GM18502 (cell line): Measurements from ENCODE around the gene INPP5K.
"Not testable (repeated sequence)": the region's sequence is repeated elsewhere in the genome, so short reads cannot be mapped to it uniquely, and the experiment has no call there.

Experiments used
- ATAC-seq: cut with Tn5 transposase; IDR thresholded peaks from one replicate; pipeline ENCODE4 v1.9.1; 2021; ENCODE audit warnings: mild to moderate bottlenecking; ENCODE audit not compliant: unreplicated experiment, poor library complexity

The INPP5K gene

DNA sequence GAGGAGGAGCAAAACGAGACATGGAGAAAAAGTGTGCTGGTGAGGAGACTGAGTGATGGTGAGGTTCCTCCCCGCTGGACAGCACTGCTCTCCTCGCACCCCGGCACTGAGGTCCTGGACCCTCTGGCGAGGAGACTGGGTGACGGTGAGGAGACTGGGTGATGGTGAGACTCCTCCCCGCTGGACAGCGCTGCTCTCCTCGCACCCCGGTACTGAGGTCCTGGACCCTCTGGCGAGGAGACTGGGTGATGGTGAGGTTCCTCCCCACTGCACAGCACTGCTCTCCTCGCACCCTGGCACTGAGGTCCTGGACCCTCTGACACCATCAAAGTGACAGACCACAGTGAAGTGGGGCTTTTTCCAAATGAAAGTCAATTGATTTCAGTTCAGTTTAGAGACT, 35.3 kb upstream of the INPP5K start:
- no peak for ATAC-seq

DNA sequence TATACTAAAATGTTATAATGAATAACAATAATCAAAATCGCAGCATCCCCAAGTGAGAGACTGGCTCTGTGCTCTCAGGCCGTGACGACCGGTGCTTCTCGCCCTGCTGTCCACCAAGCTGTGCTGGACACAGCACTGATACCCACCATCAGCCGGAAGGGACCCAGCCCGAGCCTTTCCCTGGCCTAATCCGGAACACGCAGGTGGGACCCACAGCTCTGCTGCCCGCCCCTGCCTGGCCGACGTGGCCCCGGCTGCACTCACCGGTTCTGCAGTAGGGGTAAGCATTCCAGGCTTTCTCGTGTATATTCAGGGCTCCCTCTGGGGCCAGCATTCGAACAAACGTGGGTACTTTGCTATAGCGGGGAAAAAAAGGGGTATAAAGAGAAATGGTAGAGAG, 31.6 kb upstream of the INPP5K start:
- no peak for ATAC-seq

DNA sequence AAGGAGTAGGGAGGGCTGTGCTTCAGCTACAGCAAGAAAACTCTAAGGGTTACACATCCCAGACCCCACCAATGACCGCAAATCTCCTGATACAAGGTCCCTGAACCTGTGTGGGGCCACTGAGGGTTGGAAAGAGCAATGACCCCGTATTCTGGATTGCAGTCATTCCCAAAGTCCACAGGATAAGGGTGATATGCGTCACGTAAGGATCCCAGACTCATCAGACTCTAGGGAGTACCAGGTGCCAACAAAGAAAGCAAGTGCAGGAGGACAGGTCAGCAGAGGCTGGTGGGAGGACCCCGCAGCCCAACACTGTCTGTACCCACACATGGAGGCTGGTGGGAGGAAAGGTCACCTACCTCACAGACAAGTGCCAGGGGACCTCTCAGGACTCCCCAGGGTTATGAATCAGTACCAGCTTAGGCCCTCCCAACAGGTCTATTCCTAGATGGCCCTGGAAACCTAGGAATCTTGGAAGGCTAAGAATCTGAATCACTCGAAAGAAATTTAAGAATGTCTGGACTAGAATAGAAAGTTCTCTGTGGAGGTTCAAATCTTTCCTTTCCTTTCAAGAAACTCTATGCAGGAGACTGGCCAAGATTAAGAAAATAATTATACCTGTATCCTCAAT, 30.0 kb upstream of the INPP5K start:
- ATAC-seq = no peak

DNA sequence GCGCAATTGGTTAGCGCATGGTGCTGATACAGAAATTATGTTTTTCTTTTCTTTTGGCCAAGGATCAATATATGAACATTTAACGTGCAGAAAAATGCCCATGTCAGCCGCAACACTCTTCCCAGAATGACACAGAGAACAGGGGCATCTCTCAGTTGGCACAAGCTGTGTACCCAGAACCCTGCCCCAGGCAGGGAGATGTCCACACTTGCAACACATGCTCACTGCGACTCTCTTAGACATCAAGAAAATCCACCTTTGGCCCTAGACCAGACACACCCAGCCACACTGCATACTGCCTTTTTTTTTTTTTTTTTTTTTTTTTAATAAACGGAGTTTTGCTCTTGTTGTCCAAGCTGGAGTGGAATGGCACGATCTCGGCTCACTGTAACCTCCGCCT, 29.2 kb upstream of the INPP5K start:
- no peak for ATAC-seq

DNA sequence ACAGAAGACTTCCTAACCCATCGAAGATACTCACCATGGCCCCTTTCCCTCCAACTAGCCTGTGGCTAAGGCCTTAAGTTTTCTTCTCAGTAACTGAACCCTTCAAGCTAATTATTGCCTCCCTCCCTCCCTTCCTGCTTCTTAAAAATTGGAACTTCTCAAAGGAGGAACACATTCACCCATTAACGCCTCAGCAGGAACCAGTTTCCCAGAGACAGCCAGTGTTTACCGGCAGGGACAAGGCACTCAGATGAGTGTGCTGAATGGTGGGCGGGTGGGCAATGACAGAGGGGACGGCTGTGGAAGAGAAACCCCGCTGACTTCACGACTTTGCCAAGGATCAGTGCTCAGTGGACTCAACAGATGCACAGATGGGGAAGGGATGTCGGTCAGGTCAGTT, 25.9 kb upstream of the INPP5K start:
- no peak for ATAC-seq

DNA sequence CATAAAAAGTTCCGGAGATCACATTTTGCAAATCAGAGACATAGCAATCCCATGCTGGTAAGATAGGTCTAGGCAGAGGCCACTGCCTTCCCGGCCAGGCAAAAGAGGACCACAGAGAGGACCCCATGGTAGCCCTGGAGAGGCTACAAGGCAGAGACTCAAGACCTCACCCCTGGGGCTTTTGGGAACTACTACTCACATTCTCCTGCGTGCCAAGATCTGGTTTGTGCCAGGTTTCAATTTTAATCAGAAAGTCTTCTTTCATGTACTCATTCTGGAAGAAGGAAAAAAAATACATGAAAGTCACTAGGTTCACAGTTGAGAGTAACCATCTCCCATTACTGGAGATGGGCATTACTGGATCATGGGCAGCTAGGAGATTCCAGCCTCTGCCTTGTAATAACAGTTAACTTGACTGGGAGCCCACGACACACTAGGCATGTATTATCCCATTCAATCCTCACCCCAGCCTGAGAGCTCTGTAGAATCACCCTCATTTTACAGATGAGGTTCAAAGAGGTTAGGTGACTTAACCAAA, 25.0 kb upstream of the INPP5K start:
- no peak for ATAC-seq

DNA sequence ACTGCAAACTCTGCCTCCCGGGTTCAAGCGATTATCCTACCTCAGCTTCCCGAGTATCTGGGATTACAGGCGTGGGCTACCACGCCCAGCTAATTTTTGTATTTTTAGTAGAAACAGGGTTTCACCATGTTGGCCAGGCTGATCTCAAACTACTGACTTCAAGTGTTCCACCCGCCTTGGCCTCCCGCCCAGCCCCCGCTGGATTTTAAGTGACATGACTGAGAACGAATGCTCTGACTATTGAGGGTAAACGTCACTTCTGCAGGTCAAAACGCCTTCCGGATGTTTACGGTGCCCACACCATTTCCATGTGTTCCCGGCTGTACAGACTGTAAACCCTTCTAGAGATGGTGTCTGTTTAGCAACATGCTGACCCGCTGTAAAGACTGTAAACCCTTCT, 23.4 kb upstream of the INPP5K start:
- no peak for ATAC-seq

DNA sequence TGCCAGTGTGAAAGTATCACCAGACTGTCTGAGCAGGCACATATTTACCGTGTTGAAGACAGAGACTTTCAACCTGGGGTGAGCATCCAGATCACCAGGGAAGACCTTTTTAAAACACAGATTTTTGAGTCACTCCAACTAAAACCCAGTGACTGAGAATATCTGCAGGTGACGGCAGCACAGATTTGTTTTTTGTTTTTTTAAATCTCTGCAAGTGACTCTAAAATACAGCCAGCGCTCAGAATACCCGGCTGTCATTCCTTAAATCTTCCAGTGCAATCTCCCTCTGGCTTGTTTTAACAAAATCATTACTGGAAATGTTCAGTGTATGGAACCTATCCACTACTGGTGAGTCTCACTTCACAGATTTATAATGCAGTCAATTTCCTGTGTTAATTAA, 19.3 kb upstream of the INPP5K start:
- ATAC-seq = no peak

DNA sequence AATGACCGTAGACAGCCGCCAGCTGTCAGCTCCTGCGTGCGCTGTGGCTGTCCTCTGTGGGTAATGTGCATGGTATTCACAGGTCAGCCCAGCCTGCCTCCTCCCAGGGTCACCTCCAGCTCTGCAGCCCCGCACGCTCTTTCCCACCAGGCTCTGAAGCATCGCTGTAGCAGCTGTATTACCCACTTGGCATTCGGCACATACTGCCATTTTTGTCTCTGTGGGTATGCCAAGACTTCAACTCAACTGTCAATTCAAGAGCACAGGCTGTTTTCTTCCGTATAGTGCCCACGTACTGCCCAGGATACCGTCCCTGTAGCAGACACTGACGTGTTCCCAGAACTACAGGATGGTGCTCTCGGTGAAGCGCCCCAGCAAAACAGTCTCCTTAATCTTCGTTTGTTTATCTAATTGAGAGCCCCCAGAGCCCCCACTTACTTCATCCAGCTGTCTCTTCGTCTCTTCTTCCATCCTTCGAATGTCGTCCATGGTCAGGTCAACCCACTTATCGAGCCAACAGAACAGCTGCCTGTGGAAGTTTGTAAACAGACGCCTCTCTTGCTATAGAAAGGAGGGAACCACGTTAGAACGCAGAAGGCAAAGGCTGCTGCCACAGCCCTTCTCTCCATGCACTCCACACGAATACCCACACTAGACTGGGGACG, 17.4 kb upstream of the INPP5K start:
- no peak for ATAC-seq

DNA sequence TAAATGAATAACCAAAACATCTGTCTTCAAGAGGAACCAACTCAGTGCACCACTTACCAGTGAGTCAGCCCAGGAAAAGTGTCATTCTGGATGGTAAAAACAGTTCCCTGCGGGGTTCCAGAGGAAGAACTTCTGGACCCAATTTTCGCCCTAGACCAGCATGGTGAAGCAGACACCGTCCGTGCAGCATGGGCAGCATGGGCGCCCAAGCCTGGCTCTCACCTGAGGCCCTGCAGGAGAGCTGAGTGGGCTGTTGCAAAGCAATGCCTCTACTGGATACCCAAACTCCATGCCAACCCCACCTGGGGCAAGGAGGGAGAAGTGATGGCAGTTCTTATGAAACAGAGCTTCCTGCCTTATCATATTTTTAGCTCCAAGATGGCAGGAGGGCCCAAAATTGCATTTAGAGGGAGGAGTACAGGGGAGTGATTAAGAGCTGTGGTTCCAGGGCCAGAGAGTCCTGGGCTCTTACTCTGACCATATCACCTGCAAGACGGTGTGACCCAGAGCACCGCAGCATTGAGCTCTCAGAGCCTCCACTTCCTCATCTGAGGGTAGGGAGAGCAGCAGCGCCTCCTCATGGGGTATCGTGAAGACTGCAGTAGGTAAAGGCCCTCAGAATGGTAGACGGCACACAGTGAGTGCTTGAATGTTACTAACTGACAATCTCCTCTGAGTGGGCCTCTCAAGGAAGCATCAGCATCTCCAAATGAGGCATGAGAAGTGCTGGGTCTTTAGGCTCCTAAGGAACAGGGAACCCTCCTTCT, 16.6 kb upstream of the INPP5K start:
- no peak for ATAC-seq

DNA sequence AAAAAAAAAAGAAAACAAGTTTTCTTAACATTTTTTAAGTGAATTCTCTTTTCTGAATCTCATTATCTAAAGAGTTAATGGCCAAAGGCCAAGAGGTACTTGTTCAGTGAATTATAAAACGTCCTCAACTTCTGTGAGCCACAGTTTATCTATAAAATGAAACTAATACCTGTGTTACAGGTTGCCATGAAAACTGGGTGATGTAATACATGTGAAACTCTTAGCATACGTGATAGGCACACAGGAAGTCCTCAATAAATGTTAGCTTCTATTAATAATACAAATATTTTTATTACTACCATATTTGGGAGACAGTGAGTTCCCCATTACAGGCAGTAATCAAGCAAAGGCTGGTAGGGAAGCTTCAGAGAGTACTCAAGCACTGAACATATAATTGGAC, 13.5 kb upstream of the INPP5K start:
- no peak for ATAC-seq

DNA sequence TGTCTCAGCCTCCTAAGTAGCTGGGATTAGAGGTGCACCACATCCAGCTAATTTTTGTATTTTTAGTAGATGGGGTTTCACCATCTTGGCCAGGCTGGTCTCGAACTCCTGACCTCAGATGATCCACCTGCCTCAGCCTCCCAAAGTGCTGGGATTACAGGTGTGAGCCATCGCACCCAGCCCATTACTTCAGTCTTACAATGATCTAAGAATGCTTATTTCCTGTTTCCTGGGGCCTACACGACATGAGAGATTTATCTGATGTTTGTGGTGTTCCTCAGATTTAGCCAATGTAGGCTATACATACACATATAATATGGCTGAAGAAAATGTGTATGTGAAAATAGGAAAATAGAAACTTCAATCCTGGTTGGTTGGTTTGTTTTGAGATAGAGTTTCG, 10.5 kb upstream of the INPP5K start:
- ATAC-seq = not testable (repeated sequence)

DNA sequence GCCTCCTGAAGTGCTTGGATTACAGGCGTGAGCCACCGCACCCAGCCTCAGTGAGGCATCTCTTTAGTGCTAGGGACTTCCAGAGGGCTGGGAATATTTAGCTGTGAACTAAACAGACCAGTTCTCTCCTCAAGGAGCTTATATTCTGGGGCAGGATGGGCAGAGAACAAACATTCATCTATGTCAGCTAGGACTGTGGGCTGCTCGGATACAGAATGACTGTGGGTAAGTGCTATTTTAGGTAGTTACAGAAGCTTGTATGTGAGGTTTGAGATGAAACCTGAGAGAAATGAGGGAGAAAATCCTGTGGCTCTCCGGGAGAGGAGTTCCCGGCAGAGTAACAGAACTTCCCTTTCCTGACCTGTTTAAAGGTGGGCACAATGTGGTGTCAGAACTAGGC, 6.2 kb upstream of the INPP5K start:
- no peak for ATAC-seq

DNA sequence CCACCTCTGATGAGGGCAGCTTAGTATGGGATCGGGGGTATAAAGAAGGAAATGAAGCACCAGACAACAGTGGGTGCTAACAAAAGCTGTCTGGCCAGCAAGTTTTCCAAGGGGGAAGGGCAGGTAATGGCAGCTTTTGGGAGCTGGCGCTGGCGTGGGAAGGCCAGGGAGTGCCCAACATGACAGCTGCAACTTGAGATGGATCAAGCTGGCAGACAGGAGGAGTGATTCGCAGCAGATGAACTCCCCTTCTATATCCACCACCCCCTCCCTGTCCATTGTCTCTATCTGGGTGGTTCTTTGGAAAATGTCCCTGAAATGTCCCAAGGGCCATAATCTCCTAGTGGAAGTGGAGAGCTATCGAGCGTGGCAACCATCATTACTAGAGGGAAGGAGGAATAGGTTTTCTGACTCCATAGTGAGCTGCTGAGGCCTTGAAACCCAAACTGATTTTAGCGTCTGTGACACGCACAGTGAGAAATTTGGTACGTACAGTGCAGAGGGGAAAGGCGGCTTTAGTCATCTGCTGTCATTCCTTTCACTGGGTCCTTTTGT, 4.8 kb upstream of the INPP5K start:
- no peak for ATAC-seq

DNA sequence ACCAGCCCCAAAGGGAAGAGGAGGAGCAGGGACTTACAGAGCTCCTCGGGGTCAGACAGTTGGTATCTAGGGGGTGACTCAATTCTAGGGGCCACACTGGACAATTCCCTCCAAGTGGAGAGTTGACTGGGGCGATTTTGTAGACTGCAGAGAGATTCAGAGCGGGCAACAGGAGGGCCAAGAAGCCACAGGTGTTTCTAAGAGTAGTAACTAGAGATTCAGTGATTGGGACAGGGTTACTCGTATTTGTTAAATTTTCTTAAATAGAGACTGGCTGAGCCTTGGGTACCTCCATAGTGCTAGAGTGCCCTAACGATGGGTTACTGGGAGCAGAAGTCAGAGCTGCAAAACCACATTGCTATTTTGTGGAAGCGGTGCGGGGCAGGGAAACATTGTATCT, 3.3 kb upstream of the INPP5K start:
- ATAC-seq = no peak

DNA sequence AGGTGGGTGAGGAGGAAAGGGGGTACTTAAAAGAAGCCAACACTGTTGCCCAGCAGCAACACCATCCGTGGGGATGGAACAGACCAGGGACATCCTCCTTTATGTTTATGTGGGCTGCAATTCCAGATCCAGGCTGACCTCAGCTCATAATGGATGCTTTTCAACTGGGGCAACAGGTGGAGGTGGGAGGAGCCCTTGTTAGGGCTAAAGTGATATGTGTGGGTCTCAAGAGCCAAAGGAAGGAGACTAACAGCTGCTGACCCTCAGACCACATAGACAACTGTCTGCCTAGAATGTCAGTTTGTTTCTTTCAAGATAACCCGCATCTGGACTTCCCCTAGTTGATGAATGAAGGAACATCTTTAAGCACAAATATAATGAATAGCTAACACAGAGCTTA, 2.0 kb upstream of the INPP5K start:
- no peak for ATAC-seq

DNA sequence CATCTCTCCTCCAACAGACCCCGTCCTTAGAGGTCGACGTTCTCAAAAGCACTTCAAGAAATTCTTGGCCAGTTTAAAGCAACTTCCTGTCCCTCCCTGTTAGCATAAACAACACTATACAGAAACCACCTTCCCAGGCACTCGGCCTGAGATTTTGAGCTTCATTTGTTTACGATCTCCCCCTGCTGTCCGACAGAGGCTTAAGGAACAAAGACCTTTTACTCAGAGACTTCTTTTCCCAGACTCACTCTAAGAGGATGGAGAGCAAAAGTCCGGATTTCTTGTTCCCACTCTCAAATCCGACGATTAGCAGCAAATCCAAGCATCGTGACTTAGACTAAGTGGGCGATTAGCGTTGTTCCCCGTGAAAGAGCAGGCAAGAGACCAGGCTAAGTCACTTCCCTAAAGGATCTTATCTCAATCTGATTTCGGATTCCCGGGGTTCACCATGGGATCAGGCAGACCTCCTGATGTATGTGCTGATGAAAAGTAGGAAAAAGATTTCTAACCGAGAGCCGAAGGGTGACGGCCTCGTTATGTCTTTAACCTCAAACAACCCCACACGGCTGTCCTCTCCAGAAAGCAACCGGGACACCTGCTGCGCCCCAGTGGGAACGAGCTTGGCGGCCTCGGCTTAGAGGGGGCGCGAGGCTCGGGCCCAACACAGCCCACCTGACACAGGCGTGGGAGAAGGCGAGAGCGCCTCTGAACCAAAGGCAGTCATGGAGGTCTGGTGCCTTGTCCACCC, 598 bp downstream of the INPP5K start:
- no peak for ATAC-seq

DNA sequence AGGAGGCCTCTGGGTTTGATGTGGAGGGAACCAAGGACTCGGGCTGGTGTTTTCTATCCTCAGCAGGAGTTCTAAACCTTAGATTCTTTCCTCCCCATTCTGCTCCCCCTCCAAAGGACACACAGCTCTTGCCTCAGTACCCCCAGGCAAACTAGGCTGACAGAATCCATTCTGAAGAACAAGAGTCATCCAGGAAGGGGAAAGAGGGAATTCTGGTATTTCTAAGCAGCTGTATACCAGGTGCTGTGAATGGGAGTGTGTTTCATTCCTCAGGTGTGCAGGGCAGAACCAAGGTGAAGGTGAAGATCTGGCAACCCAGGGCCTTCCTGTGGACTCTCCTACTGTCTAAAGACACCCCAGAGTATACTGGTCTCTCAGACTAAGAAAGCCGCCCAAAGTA, 4.1 kb downstream of the INPP5K start:
- no peak for ATAC-seq

DNA sequence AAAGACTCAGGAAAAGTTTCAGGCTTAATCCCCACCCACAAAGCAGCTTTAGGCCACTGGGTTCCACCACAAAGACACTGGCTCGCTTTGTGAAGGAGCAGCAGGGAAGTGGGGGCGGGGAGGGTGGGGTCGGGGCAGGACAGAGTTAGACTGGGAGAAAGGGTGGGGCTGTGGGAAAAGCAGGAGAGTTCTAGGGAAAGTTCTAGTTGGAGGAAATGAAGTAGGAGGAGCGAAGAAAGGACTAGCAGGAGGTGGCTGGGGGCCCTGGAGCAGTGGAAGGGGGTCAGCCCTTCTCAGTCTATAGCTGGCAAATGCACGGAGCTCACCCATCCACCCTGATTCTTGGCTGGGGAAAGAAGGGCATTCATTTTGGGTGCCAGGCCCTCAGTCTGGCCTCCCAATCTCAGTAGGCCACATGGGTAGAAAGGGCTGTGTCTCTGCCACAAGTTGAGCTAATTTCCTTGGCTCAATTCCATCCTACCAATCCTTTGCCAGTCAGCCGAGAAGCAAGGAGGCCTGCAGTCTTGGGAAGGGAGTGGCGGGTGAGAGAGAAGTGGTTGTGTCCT, 4.6 kb downstream of the INPP5K start:
- ATAC-seq = no peak

DNA sequence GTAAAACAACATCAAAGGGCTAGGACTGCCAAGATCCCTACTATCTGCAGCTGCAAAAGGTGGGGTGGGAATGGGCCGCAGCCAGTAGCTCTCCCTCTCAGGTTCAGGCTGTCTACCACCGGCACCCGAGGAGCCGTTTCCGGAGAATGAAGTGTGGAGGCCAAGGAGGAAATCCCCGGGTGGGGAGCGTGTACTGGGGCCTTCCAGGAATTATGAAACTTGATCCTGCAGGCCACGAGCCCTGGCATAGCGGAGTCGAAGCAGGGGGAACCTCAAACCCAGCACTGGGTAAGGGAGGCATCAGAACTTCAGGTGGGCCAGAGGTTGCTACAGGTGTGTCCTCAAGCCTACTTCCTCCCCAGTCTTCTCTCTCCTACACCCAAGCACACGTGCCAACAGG, 5.1 kb downstream of the INPP5K start:
- no peak for ATAC-seq
